OCI-M1 (cell line): Measurements from ENCODE around the gene NOL4L.
"Not testable (repeated sequence)": the region's sequence is repeated elsewhere in the genome, so short reads cannot be mapped to it uniquely, and the experiment has no call there.

Experiments
- DNase-seq: peaks from one replicate; lab custom pipeline; 2025; lab: John Stamatoyannopoulos, UW

Gene NOL4L

DNA sequence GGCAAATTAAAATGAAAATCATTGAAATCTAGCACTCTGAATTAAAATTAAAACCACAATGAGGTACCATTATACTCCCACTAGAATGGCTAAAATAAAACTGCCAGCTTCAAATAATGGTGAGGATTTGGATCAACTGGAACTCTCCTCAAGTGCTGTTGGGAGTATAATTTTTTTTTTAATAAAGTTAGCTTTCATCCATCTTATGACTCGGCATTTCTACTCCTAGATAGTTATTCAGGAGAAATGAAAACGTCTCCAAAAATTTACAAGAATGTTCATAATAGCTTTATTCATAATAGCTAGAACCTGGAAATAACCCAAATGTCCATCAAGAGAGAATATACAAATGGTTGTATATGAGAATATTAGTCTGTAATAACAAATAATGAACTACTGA, 163.8 kb downstream of the NOL4L start:
- no peak for DNase-seq

GRCh38 chr20:32418376-32418775, 166.8 kb downstream of the NOL4L start:
- DNase-seq: no peak

- no peak for DNase-seq
These were observed 168.9 kb downstream of the NOL4L start for GRCh38 chr20:32416206-32416605.

- no peak for DNase-seq
These were observed 169.6 kb downstream of the NOL4L start for GRCh38 chr20:32415494-32415893.

DNA sequence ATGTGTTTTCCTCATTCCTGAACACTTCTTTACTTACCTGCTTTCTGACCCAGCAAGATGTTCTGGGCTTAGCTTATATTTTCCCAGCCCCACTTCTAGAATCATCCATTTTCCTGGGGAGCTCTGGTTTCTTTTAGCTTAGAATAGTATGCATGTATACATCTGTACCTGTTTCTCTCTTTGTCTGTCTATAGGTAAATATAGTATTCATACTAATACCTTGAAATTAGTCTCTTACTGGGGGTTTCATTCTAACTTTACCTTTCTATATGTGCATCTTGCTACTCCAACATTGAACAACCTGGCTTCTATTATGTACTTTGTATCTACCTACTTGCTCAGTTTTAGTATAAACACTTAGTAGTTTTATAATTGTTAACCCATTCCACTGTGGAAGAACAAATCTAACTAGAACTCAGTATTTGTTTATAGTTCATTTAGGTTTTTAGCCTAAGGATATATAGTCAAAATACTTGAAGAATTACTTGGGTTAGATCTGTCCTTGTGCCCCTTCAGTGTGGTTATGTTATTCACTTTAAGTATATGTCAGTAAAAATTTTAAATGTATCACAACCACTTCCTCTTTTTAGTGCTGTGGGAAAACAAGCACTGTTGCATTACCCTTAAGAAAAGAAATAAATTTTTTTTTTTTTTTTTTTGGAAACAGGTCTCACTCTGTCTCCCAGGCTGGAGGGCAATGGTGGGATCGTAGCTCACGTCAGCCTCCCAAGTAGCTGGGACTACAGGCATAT, 173.0 kb downstream of the NOL4L start:
- DNase-seq: peak; percentile 79

DNA sequence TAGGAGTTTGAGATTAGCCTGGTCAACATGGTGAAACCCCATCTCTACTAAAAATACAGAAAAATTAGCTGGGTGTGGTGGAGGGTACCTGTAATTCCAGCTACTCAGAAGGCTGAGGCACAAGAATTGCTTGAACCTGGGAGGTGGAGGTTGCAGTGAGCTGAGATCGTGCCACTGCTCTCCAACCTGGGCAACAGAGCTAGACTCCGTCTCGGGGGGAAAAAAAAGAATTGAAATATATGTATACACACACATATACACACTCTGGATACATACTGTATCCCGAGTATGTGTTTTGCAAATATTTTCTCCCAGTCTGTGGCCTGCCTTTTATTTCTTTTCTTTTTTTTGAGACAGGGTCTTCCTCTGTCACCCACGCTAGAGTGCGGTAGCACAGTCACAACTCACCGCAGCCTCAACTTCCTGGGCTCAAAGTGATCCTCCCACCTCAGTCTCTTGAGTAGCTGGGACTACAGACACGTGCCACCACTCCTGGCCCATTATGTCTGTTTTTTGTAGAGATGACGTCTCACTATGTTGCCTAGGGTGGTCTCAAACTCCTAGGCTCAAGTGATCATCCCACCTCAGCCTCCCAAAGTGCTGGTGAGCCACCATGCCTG, 177.9 kb downstream of the NOL4L start:
- not testable (repeated sequence) for DNase-seq

GRCh38 chr20:32406701-32407100, 178.4 kb downstream of the NOL4L start:
- DNase-seq: no peak

- DNase-seq: peak; percentile 89
These were observed 181.1 kb downstream of the NOL4L start for GRCh38 chr20:32404017-32404416.

- DNase-seq: no peak
These were observed 184.7 kb downstream of the NOL4L start for GRCh38 chr20:32400476-32400875.

GRCh38 chr20:32397567-32398084, 187.5 kb downstream of the NOL4L start:
- DNase-seq: peak; percentile 96

GRCh38 chr20:32396646-32397160, 188.4 kb downstream of the NOL4L start:
- DNase-seq: peak; percentile 53

DNA sequence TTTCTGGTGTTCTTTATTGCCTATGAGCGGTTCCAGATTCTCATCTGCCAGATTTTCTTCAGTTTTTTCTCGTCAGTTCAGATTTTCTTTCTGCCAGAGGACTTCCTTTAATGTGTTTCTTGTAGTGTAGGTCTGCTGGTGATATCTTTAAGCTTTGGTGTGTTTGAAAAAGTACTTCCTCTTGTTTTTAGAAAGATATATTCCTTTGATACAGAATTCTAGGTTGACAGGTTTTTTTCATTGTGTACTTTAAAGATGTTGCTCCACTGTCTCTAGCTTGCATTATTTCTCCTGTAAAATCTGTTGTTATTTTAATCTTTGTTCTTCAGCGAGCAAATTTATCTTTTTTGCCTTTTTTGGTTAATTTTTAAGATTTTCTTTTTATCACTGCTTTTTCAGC, 190.1 kb downstream of the NOL4L start:
- DNase-seq: peak; percentile 80
